Neural progenitor cell (in vitro differentiated cells): ENCODE measurements around the gene GUCA2A. TPM values are rescaled to one million over a fixed set of nuclear protein-coding genes. Genes with fewer than 3 reads are reported as not detected.

ENCODE experiments used
- DNase-seq: peaks from one replicate; pipeline ENCODE4 v3.0.0-alpha.2; 2016; ENCODE audit warnings: low spot score
- H2AFZ ChIP-seq: fragments of 200-600 bp; sonication (generic); replicated peaks from 2 replicates; pipeline ENCODE4 v1.6.1; 2016; ENCODE audit warnings: antibody characterized with exemption
- H3F3A ChIP-seq: fragments of 200-600 bp; sonication (generic); 2 replicates; pipeline ENCODE4 v1.6.1; 2016; ENCODE audit warnings: antibody characterized with exemption, low read depth
- H3K27ac ChIP-seq: fragments of 200-600 bp; sonication (generic); 2 replicates; pipeline ENCODE4 v1.5.1; 2016; ENCODE audit warnings: mild to moderate bottlenecking
- H3K27me3 ChIP-seq: fragments of 200-600 bp; sonication (generic); 2 replicates; pipeline ENCODE4 v1.6.1; 2016; ENCODE audit warnings: mild to moderate bottlenecking, moderate library complexity
- H3K36me3 ChIP-seq: fragments of 200-600 bp; sonication (generic); 2 replicates; pipeline ENCODE4 v1.5.1; 2016
- H3K4me1 ChIP-seq: fragments of 200-600 bp; sonication (generic); 2 replicates; pipeline ENCODE4 v1.6.1; 2016; ENCODE audit warnings: mixed run types
- H3K4me2 ChIP-seq: fragments of 200-600 bp; sonication (generic); 2 replicates; pipeline ENCODE4 v1.6.1; 2016
- H3K4me3 ChIP-seq: fragments of 200-600 bp; sonication (generic); 2 replicates; pipeline ENCODE4 v1.5.1; 2016
- H3K79me2 ChIP-seq: fragments of 200-600 bp; sonication (generic); 2 replicates; pipeline ENCODE4 v1.6.1; 2016; ENCODE audit warnings: low read depth
- H3K9ac ChIP-seq: fragments of 200-600 bp; sonication (generic); 2 replicates; pipeline ENCODE4 v1.6.1; 2016
- H3K9me3 ChIP-seq: fragments of 200-600 bp; sonication (generic); 2 replicates; pipeline ENCODE4 v1.5.1; 2016; ENCODE audit warnings: low read depth
- H4K20me1 ChIP-seq: fragments of 200-600 bp; sonication (generic); 2 replicates; pipeline ENCODE4 v1.6.1; 2016; ENCODE audit warnings: low read depth
- H3K27ac Mint-ChIP-seq: 3 replicates; pipeline ENCODE4 v1.8.0; 2021; ENCODE audit warnings: mixed read lengths
- H3K27me3 Mint-ChIP-seq: 2 replicates; pipeline ENCODE4 v1.8.0; 2022; ENCODE audit warnings: low read depth, mild to moderate bottlenecking, inconsistent platforms, moderate library complexity, mixed read lengths; ENCODE audit not compliant: insufficient read depth
- H3K36me3 Mint-ChIP-seq: 3 replicates; pipeline ENCODE4 v1.8.0; 2021; ENCODE audit warnings: mixed read lengths
- H3K4me1 Mint-ChIP-seq: 3 replicates; pipeline ENCODE4 v1.8.0; 2021; ENCODE audit warnings: mixed read lengths
- H3K4me3 Mint-ChIP-seq: 3 replicates; pipeline ENCODE4 v1.8.0; 2021; ENCODE audit warnings: mild to moderate bottlenecking, moderate library complexity, mixed read lengths
- H3K9me3 Mint-ChIP-seq: 3 replicates; pipeline ENCODE4 v1.8.0; 2020; ENCODE audit warnings: mixed read lengths
- EZH2 ChIP-seq: fragments of 200-600 bp; sonication (generic); IDR thresholded peaks from 2 replicates; pipeline ENCODE4 v1.6.1; 2017; ENCODE audit warnings: antibody characterized with exemption, mild to moderate bottlenecking, moderate library complexity
- EZH2phosphoT487 ChIP-seq: fragments of 200-600 bp; sonication (generic); IDR thresholded peaks from 2 replicates; pipeline ENCODE4 v1.6.1; 2017; ENCODE audit warnings: antibody characterized with exemption
- total RNA-seq: library from RNA; depleted of rRNA; stranded (reverse); fragments of >200 nt; gene quantifications from 2 replicates; pipeline ENCODE4 v1.2.3, GENCODE V29; 2015; ENCODE audit warnings: low replicate concordance
- TF ChIP-seq, protein P1 (sequence below): fragments of 200-600 bp; sonication (generic); IDR thresholded peaks from 2 replicates; pipeline ENCODE4 v1.5.1; 2017; ENCODE audit warnings: antibody characterized with exemption, mild to moderate bottlenecking

GUCA2A gene
- total RNA-seq, 1 donor from 2014 or later = not detected

GRCh38 chr1:42148166-42148565 is 16.4 kb downstream of the GUCA2A start:
- no peak overlapping the region for H3K4me3 ChIP-seq
- Mint-ChIP-seq H3K4me3 (no peak overlapping the region), H3K9me3 (no peaks in the 10 kb centered on the region), H3K4me1 (peaks cover 13% of the 10 kb centered on the region), H3K36me3 (no peaks in the 10 kb centered on the region), H3K27me3 (peaks cover 5% of the 10 kb centered on the region), H3K27ac (no peak overlapping the region)
- no peaks in the 10 kb centered on the region for H3K36me3 ChIP-seq
- no peaks in the 10 kb centered on the region for H3K4me1 ChIP-seq
- no peak overlapping the region for H3K9ac ChIP-seq
- no peak overlapping the region for H3K4me2 ChIP-seq
- H3K9me3 ChIP-seq = no peaks in the 10 kb centered on the region
- no peaks in the 10 kb centered on the region for H3F3A ChIP-seq
- H3K27me3 ChIP-seq = no peaks in the 10 kb centered on the region
- H4K20me1 ChIP-seq = no peaks in the 10 kb centered on the region
- H3K27ac ChIP-seq = no peak overlapping the region
- H2AFZ ChIP-seq = no peak overlapping the region
- TF ChIP-seq EZH2 (no peak), EZH2phosphoT487 (no peak)
- TF ChIP-seq, protein P1, sequence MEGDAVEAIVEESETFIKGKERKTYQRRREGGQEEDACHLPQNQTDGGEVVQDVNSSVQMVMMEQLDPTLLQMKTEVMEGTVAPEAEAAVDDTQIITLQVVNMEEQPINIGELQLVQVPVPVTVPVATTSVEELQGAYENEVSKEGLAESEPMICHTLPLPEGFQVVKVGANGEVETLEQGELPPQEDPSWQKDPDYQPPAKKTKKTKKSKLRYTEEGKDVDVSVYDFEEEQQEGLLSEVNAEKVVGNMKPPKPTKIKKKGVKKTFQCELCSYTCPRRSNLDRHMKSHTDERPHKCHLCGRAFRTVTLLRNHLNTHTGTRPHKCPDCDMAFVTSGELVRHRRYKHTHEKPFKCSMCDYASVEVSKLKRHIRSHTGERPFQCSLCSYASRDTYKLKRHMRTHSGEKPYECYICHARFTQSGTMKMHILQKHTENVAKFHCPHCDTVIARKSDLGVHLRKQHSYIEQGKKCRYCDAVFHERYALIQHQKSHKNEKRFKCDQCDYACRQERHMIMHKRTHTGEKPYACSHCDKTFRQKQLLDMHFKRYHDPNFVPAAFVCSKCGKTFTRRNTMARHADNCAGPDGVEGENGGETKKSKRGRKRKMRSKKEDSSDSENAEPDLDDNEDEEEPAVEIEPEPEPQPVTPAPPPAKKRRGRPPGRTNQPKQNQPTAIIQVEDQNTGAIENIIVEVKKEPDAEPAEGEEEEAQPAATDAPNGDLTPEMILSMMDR = no peak
- H3K79me2 ChIP-seq = no peaks in the 10 kb centered on the region
- DNase-seq = no peak

DNA sequence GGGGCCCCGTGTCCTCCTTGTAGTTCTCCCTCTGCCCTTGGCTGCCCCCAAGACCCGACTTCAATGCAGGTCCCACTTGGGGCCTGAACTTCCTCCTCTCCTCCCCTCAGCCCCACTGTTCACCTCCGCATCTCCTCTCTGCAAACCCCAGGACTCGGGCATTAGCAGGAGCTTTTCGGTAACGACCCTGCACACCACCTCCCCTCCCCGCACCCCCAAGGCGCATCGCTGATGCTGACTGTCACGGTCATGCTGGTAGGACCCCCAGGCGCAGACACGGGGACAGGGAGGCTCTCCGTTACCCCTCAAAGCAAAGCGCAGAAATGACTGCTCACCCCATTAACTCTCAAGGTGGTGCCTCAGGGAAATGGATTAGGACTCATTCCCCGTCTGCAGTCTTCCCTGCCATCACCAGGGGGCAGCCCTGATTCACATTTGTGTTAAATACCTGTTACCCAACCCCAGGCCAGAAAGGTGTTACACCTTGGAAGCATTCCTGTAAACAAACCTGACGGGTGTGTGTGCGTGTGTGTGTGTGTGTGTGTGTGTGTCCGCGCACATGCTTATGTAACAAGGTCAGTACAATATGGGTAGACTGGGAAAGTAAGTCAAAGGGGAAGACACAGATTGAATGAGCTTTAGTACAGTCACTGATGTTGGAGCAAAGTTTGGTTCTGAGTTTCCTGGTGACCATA is 17.8 kb downstream of the GUCA2A start:
- no peaks in the 10 kb centered on the region for H4K20me1 ChIP-seq
- no peaks in the 10 kb centered on the region for H3K27me3 ChIP-seq
- no peaks in the 10 kb centered on the region for H3K36me3 ChIP-seq
- TF ChIP-seq EZH2phosphoT487 = no peak
- TF ChIP-seq, protein P1 = peak; percentile 86
- H3F3A ChIP-seq = no peaks in the 10 kb centered on the region
- H3K27ac ChIP-seq = no peak overlapping the region
- peak overlapping the region; percentile 51 for H2AFZ ChIP-seq
- Mint-ChIP-seq H3K36me3 (no peaks in the 10 kb centered on the region), H3K4me3 (no peak overlapping the region), H3K4me1 (peaks cover 13% of the 10 kb centered on the region), H3K9me3 (no peaks in the 10 kb centered on the region), H3K27ac (no peak overlapping the region), H3K27me3 (peaks cover 2% of the 10 kb centered on the region)
- no peak overlapping the region for H3K9ac ChIP-seq
- H3K9me3 ChIP-seq = no peaks in the 10 kb centered on the region
- H3K4me1 ChIP-seq = no peaks in the 10 kb centered on the region
- H3K79me2 ChIP-seq = no peaks in the 10 kb centered on the region
- peak; percentile 78 for DNase-seq
- no peak overlapping the region for H3K4me2 ChIP-seq
- H3K4me3 ChIP-seq = no peak overlapping the region

DNA sequence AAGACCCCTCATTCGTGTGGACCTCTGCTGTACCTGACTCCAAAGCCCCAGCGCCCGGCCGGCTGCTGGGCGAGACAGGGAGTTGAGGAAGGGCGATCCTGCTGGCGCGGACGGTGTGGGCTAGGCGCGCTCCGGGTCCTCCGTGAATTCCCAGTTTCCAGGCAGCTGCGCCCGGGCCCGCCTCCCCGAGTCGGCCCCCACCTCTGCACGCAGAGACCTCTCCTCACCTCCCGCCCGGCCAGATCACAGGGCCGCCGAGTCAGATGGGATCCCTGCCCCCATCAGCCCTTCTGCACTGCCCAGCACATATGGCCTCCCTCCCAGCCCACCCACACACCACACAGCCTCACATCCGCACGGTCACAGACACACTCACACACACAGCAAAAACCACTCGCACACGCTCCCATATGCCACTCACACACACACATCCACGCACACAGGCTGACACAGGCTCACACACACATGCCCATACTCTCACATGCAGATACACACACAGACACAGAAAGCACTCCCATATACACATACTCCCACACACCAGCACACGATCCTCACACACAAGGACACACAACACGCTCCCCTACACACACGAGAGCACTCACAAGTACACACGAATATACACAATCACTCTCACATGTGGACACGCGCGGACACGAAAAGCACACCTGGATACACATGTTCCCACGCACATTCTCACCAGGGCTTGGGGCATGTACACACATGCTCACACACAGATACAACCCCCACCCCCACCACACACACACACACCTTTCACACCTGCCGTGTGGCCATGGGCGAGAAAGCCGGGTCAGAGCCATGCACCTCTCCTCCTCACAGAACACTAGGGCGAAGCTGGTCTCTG is 18.6 kb downstream of the GUCA2A start:
- Histone ChIP-seq H3K79me2 (no peaks in the 10 kb centered on the region), H3K4me3 (no peak overlapping the region), H3K9ac (no peak overlapping the region), H3K9me3 (no peaks in the 10 kb centered on the region), H3K27ac (no peak overlapping the region), H4K20me1 (no peaks in the 10 kb centered on the region), H3K4me2 (no peak overlapping the region), H3K27me3 (no peaks in the 10 kb centered on the region), H3K4me1 (no peaks in the 10 kb centered on the region), H2AFZ (no peak overlapping the region), H3F3A (no peaks in the 10 kb centered on the region), H3K36me3 (no peaks in the 10 kb centered on the region)
- TF ChIP-seq, protein P1 = no peak
- TF ChIP-seq EZH2 = no peak
- TF ChIP-seq EZH2phosphoT487 = no peak
- Mint-ChIP-seq H3K27ac (no peak overlapping the region), H3K9me3 (no peaks in the 10 kb centered on the region), H3K4me1 (peaks cover 13% of the 10 kb centered on the region), H3K27me3 (no peaks in the 10 kb centered on the region), H3K4me3 (no peak overlapping the region), H3K36me3 (no peaks in the 10 kb centered on the region)
- DNase-seq = no peak
